ENCODE measurements around the gene FBLN5.

The FBLN5 gene

GRCh38 chr14:91910196-91910595 is 37.3 kb downstream of the FBLN5 start:
- H3K9me2 ChIP-seq (replicated peaks; ENCODE audit: control insufficient read depth, low read length), result no peaks in the 10 kb centered on the region
- peaks cover 13% of the 10 kb centered on the region for H3K4me1 ChIP-seq (ENCODE audit: control insufficient read depth, low read length)
- no peak for TF ChIP-seq CTCF (IDR thresholded peaks at IDR 0.05; ENCODE audit: low read depth, low read length, poor library complexity, severe bottlenecking)
- no peak for TF ChIP-seq EZH2phosphoT487 (IDR thresholded peaks at IDR 0.05; ENCODE audit: borderline replicate concordance, low read length)
- H3K9me3 ChIP-seq (ENCODE audit: control insufficient read depth, insufficient read depth, low read length), result no peaks in the 10 kb centered on the region
- no peaks in the 10 kb centered on the region for H4K20me1 ChIP-seq (ENCODE audit: control insufficient read depth, insufficient read depth, low read depth, low read length)
- H3K4me3 ChIP-seq (ENCODE audit: low read length), result no peak overlapping the region
- H3K36me3 ChIP-seq (ENCODE audit: control insufficient read depth, low read length), result no peaks in the 10 kb centered on the region
- H3F3A ChIP-seq (ENCODE audit: control insufficient read depth, insufficient read depth), result no peaks in the 10 kb centered on the region
- H3K27ac ChIP-seq (ENCODE audit: low read depth, low read length), result no peak overlapping the region
- H3K4me2 ChIP-seq (ENCODE audit: low read length), result no peak overlapping the region
- no peaks in the 10 kb centered on the region for H3K79me2 ChIP-seq (ENCODE audit: control insufficient read depth, low read length)
- no peaks in the 10 kb centered on the region; the same call in 1 of the 2 replicates for H3K27me3 ChIP-seq (ENCODE audit: control insufficient read depth, low read length)

GRCh38 chr14:91906374-91906773 is 41.1 kb downstream of the FBLN5 start:
- no peaks in the 10 kb centered on the region for H3K79me2 ChIP-seq (ENCODE audit: control insufficient read depth, low read length)
- no peak overlapping the region for H3K27ac ChIP-seq (ENCODE audit: low read depth, low read length)
- H3K9me2 ChIP-seq (replicated peaks; ENCODE audit: control insufficient read depth, low read length), result no peaks in the 10 kb centered on the region
- H3K27me3 ChIP-seq (ENCODE audit: control insufficient read depth, low read length), result peaks cover 3% of the 10 kb centered on the region; the same call in 1 of the 2 replicates
- no peaks in the 10 kb centered on the region for H3K9me3 ChIP-seq (ENCODE audit: control insufficient read depth, insufficient read depth, low read length)
- TF ChIP-seq CTCF (IDR thresholded peaks at IDR 0.05; ENCODE audit: low read depth, low read length, poor library complexity, severe bottlenecking) (no peak), EZH2phosphoT487 (IDR thresholded peaks at IDR 0.05; ENCODE audit: borderline replicate concordance, low read length) (no peak)
- no peak overlapping the region for H3K4me2 ChIP-seq (ENCODE audit: low read length)
- no peaks in the 10 kb centered on the region for H4K20me1 ChIP-seq (ENCODE audit: control insufficient read depth, insufficient read depth, low read depth, low read length)
- H3K36me3 ChIP-seq (ENCODE audit: control insufficient read depth, low read length), result no peaks in the 10 kb centered on the region
- no peaks in the 10 kb centered on the region for H3F3A ChIP-seq (ENCODE audit: control insufficient read depth, insufficient read depth)
- no peak overlapping the region for H3K4me3 ChIP-seq (ENCODE audit: low read length)
- H3K4me1 ChIP-seq (ENCODE audit: control insufficient read depth, low read length), result peaks cover 5% of the 10 kb centered on the region

- no peak overlapping the region for H3K4me3 ChIP-seq (ENCODE audit: low read length)
- H3K9me3 ChIP-seq (ENCODE audit: control insufficient read depth, insufficient read depth, low read length), result no peaks in the 10 kb centered on the region
- no peaks in the 10 kb centered on the region for H4K20me1 ChIP-seq (ENCODE audit: control insufficient read depth, insufficient read depth, low read depth, low read length)
- no peak overlapping the region for H3K4me2 ChIP-seq (ENCODE audit: low read length)
- H3K9me2 ChIP-seq (replicated peaks; ENCODE audit: control insufficient read depth, low read length), result no peaks in the 10 kb centered on the region
- H3K36me3 ChIP-seq (ENCODE audit: control insufficient read depth, low read length), result no peaks in the 10 kb centered on the region
- no peaks in the 10 kb centered on the region for H3F3A ChIP-seq (ENCODE audit: control insufficient read depth, insufficient read depth)
- TF ChIP-seq CTCF (IDR thresholded peaks at IDR 0.05; ENCODE audit: low read depth, low read length, poor library complexity, severe bottlenecking) (no peak), EZH2phosphoT487 (IDR thresholded peaks at IDR 0.05; ENCODE audit: borderline replicate concordance, low read length) (no peak)
- H3K4me1 ChIP-seq (ENCODE audit: control insufficient read depth, low read length), result no peaks in the 10 kb centered on the region
- no peaks in the 10 kb centered on the region for H3K79me2 ChIP-seq (ENCODE audit: control insufficient read depth, low read length)
- H3K27ac ChIP-seq (ENCODE audit: low read depth, low read length), result no peak overlapping the region
- peaks cover 3% of the 10 kb centered on the region; the same call in 1 of the 2 replicates for H3K27me3 ChIP-seq (ENCODE audit: control insufficient read depth, low read length)
Observed at GRCh38 chr14:91904956-91905645, 42.4 kb downstream of the FBLN5 start.
